ENCODE data around the gene L1CAM. TPM values are rescaled to one million over a fixed set of nuclear protein-coding genes. Genes with fewer than 3 reads are reported as not detected.

Gene L1CAM
- total and polyA plus RNA-seq, 2 of the 8 experiments (the other 6 are each of a cell fraction or from before 2014, with no cell fraction given), result 11.0 to 43.0 TPM

DNA sequence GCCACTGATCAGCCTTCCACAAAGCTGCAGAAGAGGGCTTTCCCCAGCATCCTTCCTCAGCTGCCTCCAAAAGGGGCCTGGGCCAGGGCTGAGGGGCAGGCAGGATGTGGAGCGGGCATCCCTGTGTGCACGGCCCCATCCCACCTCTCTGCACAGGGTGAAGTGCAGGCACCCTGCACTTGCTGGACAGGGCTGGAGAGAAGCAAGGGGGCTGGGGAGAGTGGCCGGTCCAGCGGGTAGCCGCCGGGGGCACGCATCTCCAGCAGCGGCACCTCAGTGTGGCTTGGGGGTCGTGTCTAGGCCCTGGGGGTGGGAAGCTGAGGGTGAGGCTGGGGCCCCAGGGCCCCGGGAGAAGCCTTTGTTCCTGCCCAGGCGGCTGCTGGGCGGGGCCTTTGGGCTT is 21.5 kb upstream of the L1CAM start:
- Histone ChIP-seq H3K79me2 (ENCODE audit: control insufficient read depth in 1 of 2, insufficient read depth in 2 of 2, low read length in 2 of 2) (no peaks in the 10 kb centered on the region), H3K14ac (ENCODE audit: insufficient read length) (no peak overlapping the region), H3K56ac (replicated peaks; ENCODE audit: insufficient read length, low read depth, low read length) (no peak overlapping the region), H4K8ac (ENCODE audit: extremely low read depth, insufficient read depth, low read length) (no peak overlapping the region), H3K36me3 (ENCODE audit: control insufficient read depth in 2 of 4, insufficient read depth in 4 of 4, low read length in 3 of 4) (no peaks in the 10 kb centered on the region; a peak in 1 of 8 replicates), H3K23me2 (ENCODE audit: low read depth, low read length) (no peaks in the 10 kb centered on the region), H3K4ac (replicated peaks; ENCODE audit: insufficient read length, low read depth, low read length) (no peak overlapping the region), H2BK20ac (ENCODE audit: low read length) (no peak overlapping the region), H3K27ac (ENCODE audit: low read depth, low read length) (no peak overlapping the region), H3K27me3 (replicated peaks in 1 of 4; ENCODE audit: control insufficient read depth in 3 of 4, extremely low read depth in 1 of 4, insufficient read depth in 3 of 4, low read length in 3 of 4) (no peaks in the 10 kb centered on the region), H2BK12ac (ENCODE audit: low read depth, low read length) (no peak overlapping the region), H3K79me1 (ENCODE audit: low read depth, low read length) (no peaks in the 10 kb centered on the region), H3K4me3 (ENCODE audit: extremely low read depth in 1 of 4, insufficient read depth in 2 of 4, low read depth in 3 of 4, low read length in 4 of 4) (no peak overlapping the region), H4K91ac (replicated peaks; ENCODE audit: insufficient read length, low read length) (no peak overlapping the region), H4K5ac (ENCODE audit: insufficient read length, low read depth, low read length) (no peak overlapping the region), H2BK5ac (ENCODE audit: low read depth, low read length) (no peak overlapping the region), H2BK15ac (ENCODE audit: low read length) (no peak overlapping the region), H2BK120ac (replicated peaks; ENCODE audit: low read depth, low read length) (no peak overlapping the region), H3K18ac (ENCODE audit: extremely low read depth, low read length) (no peak overlapping the region), H3K4me2 (ENCODE audit: insufficient read depth in 1 of 2, low read depth in 2 of 2, low read length in 2 of 2) (no peak overlapping the region), H2AK5ac (ENCODE audit: low read depth, low read length) (no peak overlapping the region), H3K9ac (replicated peaks in 1 of 4; ENCODE audit: extremely low read depth in 1 of 4, low read depth in 3 of 4, low read length in 3 of 4) (no peak overlapping the region), H4K20me1 (replicated peaks in 1 of 2; ENCODE audit: control insufficient read depth in 1 of 2, insufficient read depth in 2 of 2, low read length in 2 of 2) (peaks cover 0 to 2% of the 10 kb centered on the region in 2 experiments), H3K4me1 (replicated peaks in 1 of 4; ENCODE audit: control insufficient read depth in 3 of 4, insufficient read depth in 4 of 4, low read length in 3 of 4) (peaks cover 0 to 12% (median 0%) of the 10 kb centered on the region in 4 experiments; a peak in 1 of 7 replicates), H3K9me3 (ENCODE audit: insufficient read depth in 2 of 2, low read depth in 1 of 2, low read length in 1 of 2) (no peaks in the 10 kb centered on the region), H2AFZ (ENCODE audit: low read length) (no peak overlapping the region), H3K23ac (ENCODE audit: insufficient read length) (no peak overlapping the region)
- 85% methylated on average over 5 of the region's 12 CpGs; no CpG with 5 or more reads in 1 of the 2 experiments for WGBS, 2 experiments (ENCODE audit: extremely low coverage in 1 of 2, insufficient coverage in 1 of 2, insufficient read length in 1 of 2, insufficient replicate concordance in 2 of 2, low coverage in 1 of 2, low lambda C conversion rate in 2 of 2, missing lambda C conversion rate in 1 of 2)
- ChIA-PET CTCF (ENCODE audit: partially characterized antibody) (interaction anchor here (1.0 to 2.3 kb wide), 5 partner anchors 15 to 144 kb away, joined by 3 to 9 read pairs (median 4); partner anchors contain the start of gene PLXNB3), POLR2A (ENCODE audit: partially characterized antibody) (interaction anchor here (0.6 to 1.8 kb wide), 7 partner anchors 10 to 124 kb away, joined by 3 to 10 read pairs (median 4); partner anchors contain the start of genes ARHGAP4 and HCFC1)
- FAIRE-seq, result no peak
- TF ChIP-seq EZH2 (IDR thresholded peaks at IDR 0.05; ENCODE audit: low read depth, low read length, severe bottlenecking) (no peak), FOSL1 (IDR thresholded peaks at IDR 0.05; ENCODE audit: insufficient read depth, low read depth, low read length) (no peak), GABPA (IDR thresholded peaks at IDR 0.05; ENCODE audit: borderline replicate concordance, insufficient read depth, low read length) (no peak)
- no peak for DNase-seq (ENCODE audit: low read depth in 1 of 2, low spot score in 2 of 2)
